Small intestine (tissue), 7 donors: ENCODE measurements around the gene HDGFL2. TPM values are rescaled to one million over a fixed set of nuclear protein-coding genes. Genes with fewer than 3 reads are reported as not detected.

ENCODE experiments used
- DNase-seq, 2 donors: peaks; one replicate each; pipeline versions ENCODE4 v3.0.0 to v3.0.0-alpha.2; 2013
- FAIRE-seq: peaks from 2 replicates; lab custom pipeline; 2012; peaks lifted over from hg19 to GRCh38; lab: Jason Lieb, UNC
- H3K27ac ChIP-seq, 3 donors: one replicate each; pipeline ENCODE4 v1.5.1; 2013; ENCODE audit warnings: low read length in 2 of 3, mild to moderate bottlenecking in 2 of 3, control low read depth in 1 of 3, inconsistent platforms in 1 of 3, low read depth in 1 of 3, moderate library complexity in 1 of 3
- H3K27me3 ChIP-seq, 3 donors: one replicate each; pipeline ENCODE4 v1.6.1; 2013; ENCODE audit warnings: low read length in 3 of 3, inconsistent platforms in 1 of 3; ENCODE audit not compliant: control insufficient read depth in 3 of 3, insufficient read depth in 3 of 3
- H3K36me3 ChIP-seq, 3 donors: one replicate each; pipeline ENCODE4 v1.6.1; 2013; ENCODE audit warnings: low read length in 3 of 3, inconsistent platforms in 1 of 3, low read depth in 1 of 3, mild to moderate bottlenecking in 1 of 3, moderate library complexity in 1 of 3; ENCODE audit not compliant: control insufficient read depth in 3 of 3, insufficient read depth in 2 of 3
- H3K4me1 ChIP-seq, 3 donors: one replicate each; pipeline ENCODE4 v1.6.1; 2013; ENCODE audit warnings: low read length in 2 of 3, inconsistent platforms in 1 of 3, low read depth in 1 of 3, mild to moderate bottlenecking in 1 of 3, moderate library complexity in 1 of 3; ENCODE audit not compliant: control insufficient read depth in 3 of 3, insufficient read depth in 2 of 3
- H3K4me3 ChIP-seq, 3 donors: one replicate each; pipeline ENCODE4 v1.5.1; 2013; ENCODE audit warnings: low read length in 3 of 3, control low read depth in 1 of 3, inconsistent platforms in 1 of 3, low read depth in 1 of 3, mild to moderate bottlenecking in 1 of 3, moderate library complexity in 1 of 3
- H3K9me3 ChIP-seq, 2 donors: one replicate each; pipeline ENCODE4 v1.6.1; 2013; ENCODE audit warnings: low read depth in 1 of 2, low read length in 1 of 2; ENCODE audit not compliant: control insufficient read depth in 2 of 2, insufficient read depth in 1 of 2
- WGBS, 3 donors: extraction: QIAGEN DNeasy Blood & Tissue Kit; methylation state at CpG; one replicate each; pipeline ENCODE4 v1.1.7; 2013; 5-methylcytosine and 5-hydroxymethylcytosine counted together
- polyA plus RNA-seq, 4 donors: library from polyadenylated mRNA; stranded (reverse) in 3 of 4; unstranded in 1 of 4; fragments of 200-250 nt in 3 of 4; fragments of 120-200 nt in 1 of 4; gene quantifications; one replicate each; pipeline versions ENCODE4 v1.2.1 to v1.2.3, GENCODE V29; 2013
- donor health status: healthy with polysubstance abuse.
- donor health status: control.
- donor health status: control.
- donor health status: Bipolar disorder and iron deficiency.
- donor health status: healthy.

The HDGFL2 gene
- polyA plus RNA-seq, 4 donors, result 18.4 to 40.2 (median 28.5) TPM

- Histone ChIP-seq H3K27ac (no peak within 1 kb of the TSS), H3K27me3 (peaks cover 3 to 13% (median 11%) of the 10 kb centered on the region in 3 donors), H3K4me3 (no peak within 1 kb of the TSS), H3K4me1 (peaks cover 0 to 12% (median 0%) of the 10 kb centered on the region in 3 donors), H3K9me3 (peaks cover 0 to 4% of the 10 kb centered on the region in 2 donors), H3K36me3 (no peaks in the 10 kb centered on the region)
- 7 to 11% (median 8%) methylated on average over 30 to 49 of the region's 49 CpGs for WGBS, 3 donors
- DNase-seq (peak; percentile 28 to 73), FAIRE-seq (no peak)
These were observed 63.0 kb downstream of the HDGFL2 start, which contains the start of gene PLIN5 for GRCh38 chr19:4534836-4535658. Gene PLIN5 (minus strand): TSS chr19:4535224. CDS start chr19:4534074, 1,150 bp downstream.

GRCh38 chr19:4536798-4537197 is 64.7 kb downstream of the HDGFL2 start:
- FAIRE-seq, result no peak
- no peak overlapping the region for H3K4me3 ChIP-seq
- H3K27ac ChIP-seq, result no peak overlapping the region
- no peaks in the 10 kb centered on the region for H3K36me3 ChIP-seq
- peaks cover 0 to 12% (median 0%) of the 10 kb centered on the region in 3 donors for H3K4me1 ChIP-seq
- peaks cover 0 to 10% (median 9%) of the 10 kb centered on the region in 3 donors for H3K27me3 ChIP-seq
- WGBS, 3 donors, result 39 to 61% (median 45%) methylated on average over 5 of the region's 5 CpGs
- no peak for DNase-seq
- peaks cover 0 to 8% of the 10 kb centered on the region in 2 donors for H3K9me3 ChIP-seq

- Histone ChIP-seq H3K27me3 (peaks cover 0 to 10% (median 9%) of the 10 kb centered on the region in 3 donors), H3K4me3 (no peak overlapping the region), H3K9me3 (peaks cover 0 to 8% of the 10 kb centered on the region in 2 donors), H3K27ac (no peak overlapping the region), H3K4me1 (peaks cover 0 to 12% (median 0%) of the 10 kb centered on the region in 3 donors), H3K36me3 (no peaks in the 10 kb centered on the region)
- DNase-seq, result no peak
- no peak for FAIRE-seq
- 82 to 88% (median 87%) methylated on average over 24 to 27 of the region's 27 CpGs for WGBS, 3 donors
These were observed 66.0 kb downstream of the HDGFL2 start for GRCh38 chr19:4537953-4538600.

GRCh38 chr19:4538601-4538954 is 66.5 kb downstream of the HDGFL2 start:
- 75 to 92% (median 77%) methylated on average over 13 of the region's 13 CpGs for WGBS, 3 donors
- no peak for DNase-seq
- Histone ChIP-seq H3K27me3 (peaks cover 0 to 10% (median 9%) of the 10 kb centered on the region in 3 donors), H3K27ac (no peak overlapping the region), H3K36me3 (no peaks in the 10 kb centered on the region), H3K4me1 (peaks cover 0 to 12% (median 0%) of the 10 kb centered on the region in 3 donors), H3K9me3 (peaks cover 0 to 8% of the 10 kb centered on the region in 2 donors), H3K4me3 (no peak overlapping the region)
- no peak for FAIRE-seq

- peaks cover 0 to 10% (median 9%) of the 10 kb centered on the region in 3 donors for H3K27me3 ChIP-seq
- H3K9me3 ChIP-seq, result peaks cover 0 to 8% of the 10 kb centered on the region in 2 donors
- peaks cover 0 to 12% (median 0%) of the 10 kb centered on the region in 3 donors for H3K4me1 ChIP-seq
- no peak overlapping the region for H3K4me3 ChIP-seq
- H3K27ac ChIP-seq, result peak overlapping the region in 1 of 3 donors; percentile 85
- no peaks in the 10 kb centered on the region for H3K36me3 ChIP-seq
- FAIRE-seq (no peak), DNase-seq (no peak)
- WGBS, 3 donors, result 78 to 91% (median 85%) methylated on average over 3 of the region's 3 CpGs
These were observed 67.1 kb downstream of the HDGFL2 start for GRCh38 chr19:4539169-4539692.

GRCh38 chr19:4539693-4540581 is 67.8 kb downstream of the HDGFL2 start, which contains the start of gene LRG1:
Gene LRG1 (minus strand): TSS chr19:4540036. CDS start chr19:4540013, 23 bp downstream.
- no peaks in the 10 kb centered on the region for H3K36me3 ChIP-seq
- no peak for FAIRE-seq

GRCh38 chr19:4541114-4541805 is 69.2 kb downstream of the HDGFL2 start:
- DNase-seq, result no peak
- peaks cover 0 to 4% (median 0%) of the 10 kb centered on the region in 3 donors for H3K4me1 ChIP-seq
- H3K27ac ChIP-seq, result peak overlapping the region in 1 of 3 donors; percentile 61
- peaks cover 0 to 8% of the 10 kb centered on the region in 2 donors for H3K9me3 ChIP-seq
- H3K27me3 ChIP-seq, result peaks cover 0 to 9% (median 0%) of the 10 kb centered on the region in 3 donors
- no peak overlapping the region for H3K4me3 ChIP-seq
- no peak for FAIRE-seq
- WGBS, 3 donors, result 82 to 87% (median 82%) methylated on average over 12 of the region's 12 CpGs
- no peaks in the 10 kb centered on the region for H3K36me3 ChIP-seq

More at GRCh38 chr19:4539693-4540581, 67.8 kb downstream of the HDGFL2 start, which contains the start of gene LRG1:
- Histone ChIP-seq H3K4me1 (peaks cover 0 to 12% (median 0%) of the 10 kb centered on the region in 3 donors), H3K27me3 (peaks cover 0 to 9% (median 5%) of the 10 kb centered on the region in 3 donors), H3K9me3 (peaks cover 0 to 8% of the 10 kb centered on the region in 2 donors), H3K4me3 (no peak within 1 kb of the TSS), H3K27ac (peak within 1 kb of the TSS in 2 of 3 donors; percentile 35 to 85)
- WGBS, 3 donors, result 41 to 48% (median 46%) methylated on average over 14 of the region's 14 CpGs
- DNase-seq, result peak; percentile 74 to 79
